Stomach smooth muscle (tissue), 2 donors: ENCODE data around the gene TAS2R60.

ENCODE experiments used
- H3K27ac ChIP-seq: one replicate; pipeline ENCODE4 v1.7.0; 2013; ENCODE audit warnings: mild to moderate bottlenecking, low read length, inconsistent platforms
- H3K27me3 ChIP-seq, 2 donors: one replicate each; pipeline ENCODE4 v1.7.0; 2013; ENCODE audit warnings: low read length in 2 of 2; ENCODE audit not compliant: insufficient read depth in 2 of 2, control insufficient read depth in 1 of 2
- H3K36me3 ChIP-seq, 2 donors: one replicate each; pipeline ENCODE4 v1.7.0; 2013; ENCODE audit warnings: low read length in 2 of 2; ENCODE audit not compliant: control insufficient read depth in 2 of 2, insufficient read depth in 2 of 2
- H3K4me1 ChIP-seq: one replicate; pipeline ENCODE4 v1.7.0; 2013; ENCODE audit warnings: low read length; ENCODE audit not compliant: control insufficient read depth, insufficient read depth
- H3K4me3 ChIP-seq, 2 donors: one replicate each; pipeline ENCODE4 v1.7.0; 2013; ENCODE audit warnings: low read length in 2 of 2
- H3K9ac ChIP-seq, 2 donors: one replicate each; pipeline ENCODE4 v1.7.0; 2013; ENCODE audit warnings: low read length in 2 of 2, mild to moderate bottlenecking in 1 of 2
- H3K9me3 ChIP-seq, 2 donors: one replicate each; pipeline ENCODE4 v1.7.0; 2013; ENCODE audit warnings: low read length in 2 of 2; ENCODE audit not compliant: control insufficient read depth in 2 of 2
- donor health status: healthy.
- donor health status: Pancreatic carcinoma.

TAS2R60 gene

GRCh38 chr7:143444063-143444782 lies 970 bp downstream of the TAS2R60 start:
- Histone ChIP-seq H3K36me3 (no peaks in the 10 kb centered on the region), H3K4me3 (no peak overlapping the region), H3K27ac (no peak overlapping the region), H3K4me1 (no peaks in the 10 kb centered on the region), H3K9ac (no peak overlapping the region), H3K27me3 (no peaks in the 10 kb centered on the region), H3K9me3 (no peaks in the 10 kb centered on the region)

DNA sequence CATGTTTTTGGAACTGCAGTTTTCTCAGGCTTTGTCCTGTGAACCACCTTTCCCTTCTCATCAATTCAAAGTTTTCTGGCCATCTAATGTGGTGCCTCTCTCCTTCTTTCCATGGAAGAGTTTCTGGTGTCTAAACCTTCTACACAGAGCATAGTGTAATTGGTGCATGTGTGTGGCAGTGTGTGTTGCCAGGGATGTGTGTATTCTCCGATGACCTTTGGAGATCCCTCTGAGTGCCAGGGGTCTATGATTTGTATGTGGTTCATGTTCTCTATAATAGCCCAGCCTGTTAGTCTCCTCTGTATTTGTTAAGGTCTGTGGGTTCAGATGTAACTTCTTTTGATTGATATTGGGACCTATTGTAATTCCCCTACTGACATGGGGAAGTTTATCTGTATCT lies 1.5 kb downstream of the TAS2R60 start:
- Histone ChIP-seq H3K27me3 (no peaks in the 10 kb centered on the region), H3K9ac (no peak overlapping the region), H3K36me3 (no peaks in the 10 kb centered on the region), H3K9me3 (no peaks in the 10 kb centered on the region), H3K4me1 (no peaks in the 10 kb centered on the region), H3K27ac (no peak overlapping the region), H3K4me3 (no peak overlapping the region)

- Histone ChIP-seq H3K27me3 (no peaks in the 10 kb centered on the region), H3K4me1 (no peaks in the 10 kb centered on the region), H3K27ac (no peak overlapping the region), H3K9ac (no peak overlapping the region), H3K9me3 (no peaks in the 10 kb centered on the region), H3K4me3 (no peak overlapping the region), H3K36me3 (no peaks in the 10 kb centered on the region)
These were observed 4.2 kb downstream of the TAS2R60 start for GRCh38 chr7:143447466-143447865.

- no peak overlapping the region for H3K4me3 ChIP-seq
- H3K36me3 ChIP-seq = no peaks in the 10 kb centered on the region
- H3K4me1 ChIP-seq = no peaks in the 10 kb centered on the region
- H3K27me3 ChIP-seq = no peaks in the 10 kb centered on the region
- H3K9me3 ChIP-seq = no peaks in the 10 kb centered on the region
- H3K9ac ChIP-seq = no peak overlapping the region
- H3K27ac ChIP-seq = no peak overlapping the region
These were observed 5.2 kb downstream of the TAS2R60 start for GRCh38 chr7:143448429-143448828.

- H3K4me3 ChIP-seq = no peak overlapping the region
- no peaks in the 10 kb centered on the region for H3K4me1 ChIP-seq
- H3K36me3 ChIP-seq = no peaks in the 10 kb centered on the region
- no peak overlapping the region for H3K9ac ChIP-seq
- H3K9me3 ChIP-seq = no peaks in the 10 kb centered on the region
- no peaks in the 10 kb centered on the region for H3K27me3 ChIP-seq
- H3K27ac ChIP-seq = no peak overlapping the region
These were observed 6.5 kb downstream of the TAS2R60 start for GRCh38 chr7:143449793-143450192.

DNA sequence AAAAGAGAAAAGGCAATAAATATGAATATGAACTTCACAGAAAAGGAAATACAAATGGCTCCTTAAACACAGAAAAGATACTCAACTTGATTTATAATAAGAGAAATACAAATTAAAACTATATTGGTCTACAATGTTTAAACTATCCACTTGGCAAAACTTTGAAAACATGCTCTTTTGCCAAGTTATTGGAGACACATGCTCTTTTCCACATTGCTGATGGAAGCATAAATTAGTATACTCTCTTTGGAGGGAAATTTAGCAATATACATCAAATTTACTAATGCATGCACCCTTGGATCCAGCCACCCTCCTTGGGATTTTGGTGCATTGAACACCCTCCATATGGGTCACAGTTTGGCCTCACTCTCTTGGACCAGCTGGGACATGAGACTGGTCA lies 7.9 kb downstream of the TAS2R60 start:
- H3K36me3 ChIP-seq = no peaks in the 10 kb centered on the region
- H3K9me3 ChIP-seq = no peaks in the 10 kb centered on the region
- no peaks in the 10 kb centered on the region for H3K4me1 ChIP-seq
- H3K4me3 ChIP-seq = no peak overlapping the region
- no peaks in the 10 kb centered on the region for H3K27me3 ChIP-seq
- H3K27ac ChIP-seq = no peak overlapping the region
- no peak overlapping the region for H3K9ac ChIP-seq

DNA sequence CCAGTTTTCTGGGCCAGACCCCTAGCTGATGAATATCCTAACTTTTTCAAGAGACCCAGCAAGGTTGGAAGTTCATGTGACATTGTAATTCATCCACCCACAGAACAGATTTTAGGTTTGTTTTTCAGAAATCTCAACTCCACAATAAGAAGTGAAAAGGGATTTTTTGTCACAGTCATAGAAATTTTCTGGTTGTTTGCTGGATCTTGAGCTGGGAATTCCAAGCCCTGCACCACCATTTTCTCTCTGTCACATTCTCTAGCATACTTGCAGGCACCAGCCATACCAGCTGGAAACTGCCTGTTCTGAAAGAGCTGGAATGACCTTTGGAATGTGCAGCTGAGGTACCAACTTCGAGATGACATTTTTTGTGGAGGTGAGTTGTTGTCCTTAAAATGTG lies 8.5 kb downstream of the TAS2R60 start:
- no peaks in the 10 kb centered on the region for H3K9me3 ChIP-seq
- H3K36me3 ChIP-seq = no peaks in the 10 kb centered on the region
- H3K27ac ChIP-seq = no peak overlapping the region
- H3K9ac ChIP-seq = no peak overlapping the region
- no peaks in the 10 kb centered on the region for H3K27me3 ChIP-seq
- no peaks in the 10 kb centered on the region for H3K4me1 ChIP-seq
- no peak overlapping the region for H3K4me3 ChIP-seq

GRCh38 chr7:143452495-143452894 lies 9.2 kb downstream of the TAS2R60 start:
- Histone ChIP-seq H3K9me3 (no peaks in the 10 kb centered on the region), H3K4me1 (no peaks in the 10 kb centered on the region), H3K27ac (no peak overlapping the region), H3K36me3 (no peaks in the 10 kb centered on the region), H3K9ac (no peak overlapping the region), H3K27me3 (no peaks in the 10 kb centered on the region), H3K4me3 (no peak overlapping the region)

DNA sequence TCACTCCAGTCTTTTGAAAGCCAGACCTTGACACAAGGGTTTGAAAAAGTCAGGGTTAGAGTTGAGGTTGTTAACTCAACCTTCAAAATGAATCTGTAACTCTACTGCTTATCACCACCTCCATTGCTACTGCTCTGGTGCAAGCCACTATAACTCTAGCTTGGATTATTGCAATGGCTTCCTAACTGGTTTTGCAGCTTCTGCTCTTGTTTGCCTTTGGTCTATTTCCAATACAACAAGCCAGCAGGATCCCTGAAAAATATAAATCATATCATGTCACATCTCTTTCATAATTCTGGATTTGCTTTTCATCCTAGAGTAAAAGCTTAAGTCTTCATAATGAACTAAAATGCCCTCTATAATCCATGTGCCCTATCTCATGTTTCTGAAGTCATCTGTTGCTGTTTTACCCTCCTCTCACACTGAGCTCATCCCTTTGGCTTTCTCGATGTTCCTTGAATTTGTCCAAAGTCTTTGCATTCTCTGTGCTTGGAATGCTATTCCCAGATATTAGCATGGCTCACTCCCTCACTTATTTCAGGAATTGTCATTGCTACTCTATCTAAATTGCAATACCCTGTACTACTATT lies 10.9 kb downstream of the TAS2R60 start:
- Histone ChIP-seq H3K4me1 (no peaks in the 10 kb centered on the region), H3K9me3 (no peaks in the 10 kb centered on the region), H3K4me3 (no peak overlapping the region), H3K27me3 (no peaks in the 10 kb centered on the region), H3K9ac (no peak overlapping the region), H3K36me3 (no peaks in the 10 kb centered on the region), H3K27ac (no peak overlapping the region)

GRCh38 chr7:143455491-143455890 lies 12.2 kb downstream of the TAS2R60 start:
- H3K36me3 ChIP-seq = no peaks in the 10 kb centered on the region
- no peak overlapping the region for H3K4me3 ChIP-seq
- H3K9me3 ChIP-seq = no peaks in the 10 kb centered on the region
- no peaks in the 10 kb centered on the region for H3K4me1 ChIP-seq
- H3K27ac ChIP-seq = no peak overlapping the region
- H3K9ac ChIP-seq = no peak overlapping the region
- no peaks in the 10 kb centered on the region for H3K27me3 ChIP-seq

GRCh38 chr7:143455942-143456341 lies 12.7 kb downstream of the TAS2R60 start:
- no peak overlapping the region for H3K27ac ChIP-seq
- H3K9ac ChIP-seq = no peak overlapping the region
- no peaks in the 10 kb centered on the region for H3K27me3 ChIP-seq
- H3K4me1 ChIP-seq = no peaks in the 10 kb centered on the region
- no peak overlapping the region for H3K4me3 ChIP-seq
- no peaks in the 10 kb centered on the region for H3K9me3 ChIP-seq
- H3K36me3 ChIP-seq = no peaks in the 10 kb centered on the region
